HG03521 (cell line): ENCODE measurements around the gene PLEKHA4.
"Not testable (repeated sequence)": the region's sequence is repeated elsewhere in the genome, so short reads cannot be mapped to it uniquely, and the experiment has no call there.

ENCODE experiments used
- ATAC-seq: cut with Tn5 transposase; IDR thresholded peaks from one replicate; pipeline ENCODE4 v1.9.1; 2021; ENCODE audit warnings: mild to moderate bottlenecking, moderate library complexity; ENCODE audit not compliant: unreplicated experiment

The PLEKHA4 gene

GRCh38 chr19:48867746-48868113 is 687 bp downstream of the PLEKHA4 start:
- ATAC-seq = no peak

GRCh38 chr19:48867123-48867745 is 1.2 kb downstream of the PLEKHA4 start:
- no peak for ATAC-seq

GRCh38 chr19:48866692-48867091 is 1.7 kb downstream of the PLEKHA4 start:
- no peak for ATAC-seq

GRCh38 chr19:48862827-48863226 is 5.6 kb downstream of the PLEKHA4 start:
- no peak for ATAC-seq

GRCh38 chr19:48861313-48861712 is 7.1 kb downstream of the PLEKHA4 start:
- no peak for ATAC-seq

GRCh38 chr19:48859711-48860572 is 8.5 kb downstream of the PLEKHA4 start:
- ATAC-seq = no peak

GRCh38 chr19:48858984-48859710 is 9.3 kb downstream of the PLEKHA4 start:
- ATAC-seq = no peak

- no peak for ATAC-seq
Observed at GRCh38 chr19:48856921-48857320, 11.5 kb downstream of the PLEKHA4 start.

GRCh38 chr19:48854103-48854502 is 14.3 kb downstream of the PLEKHA4 start:
- ATAC-seq = no peak

- no peak for ATAC-seq
Observed at GRCh38 chr19:48853483-48853882, 14.9 kb downstream of the PLEKHA4 start.

- no peak for ATAC-seq
Observed at GRCh38 chr19:48852292-48852691, 16.1 kb downstream of the PLEKHA4 start.

- ATAC-seq = not testable (repeated sequence)
Observed at GRCh38 chr19:48846659-48847058, 21.8 kb downstream of the PLEKHA4 start.

- ATAC-seq = no peak
Observed at GRCh38 chr19:48845384-48845783, 23.0 kb downstream of the PLEKHA4 start.

GRCh38 chr19:48844472-48844871 is 23.9 kb downstream of the PLEKHA4 start:
- no peak for ATAC-seq

- no peak for ATAC-seq
Observed at GRCh38 chr19:48842789-48843162, 25.6 kb downstream of the PLEKHA4 start.

GRCh38 chr19:48841571-48841970 is 26.8 kb downstream of the PLEKHA4 start:
- ATAC-seq = no peak

- ATAC-seq = no peak
Observed at GRCh38 chr19:48841047-48841446, 27.4 kb downstream of the PLEKHA4 start.

GRCh38 chr19:48837687-48838086 is 30.7 kb downstream of the PLEKHA4 start:
- ATAC-seq = no peak

GRCh38 chr19:48837051-48837524 is 31.3 kb downstream of the PLEKHA4 start:
- ATAC-seq = peak; percentile 64

- no peak for ATAC-seq
Observed at GRCh38 chr19:48836089-48837017, 32.1 kb downstream of the PLEKHA4 start, which contains the start of gene HSD17B14. TSS of gene HSD17B14 (minus strand) at chr19:48836491. CDS start at chr19:48836411, 80 bp downstream.
